H9 (cell line): ENCODE data around the gene TRIM26. TPM values are rescaled to one million over a fixed set of nuclear protein-coding genes. Genes with fewer than 3 reads are reported as not detected.

Experiments used
- DNase-seq: peaks from one replicate; pipeline ENCODE4 v3.0.0-alpha.2; 2017
- H2AFZ ChIP-seq: one replicate; pipeline ENCODE4 v1.6.1; 2013; ENCODE audit warnings: mild to moderate bottlenecking, low read length, control low read depth, moderate library complexity
- H2AK5ac ChIP-seq: 2 replicates; pipeline ENCODE4 v1.6.1; 2013; ENCODE audit warnings: low read length, control low read depth, mixed read lengths; ENCODE audit not compliant: insufficient read length
- H2BK120ac ChIP-seq: one replicate; pipeline ENCODE4 v1.6.1; 2013; ENCODE audit warnings: low read depth, mild to moderate bottlenecking, low read length, control low read depth, inconsistent platforms; ENCODE audit not compliant: poor library complexity, severe bottlenecking
- H2BK12ac ChIP-seq: 2 replicates; pipeline ENCODE4 v1.6.1; 2013; ENCODE audit warnings: low read length, control low read depth, mixed read lengths, low read depth; ENCODE audit not compliant: insufficient read length
- H2BK15ac ChIP-seq: 2 replicates; pipeline ENCODE4 v1.6.1; 2013; ENCODE audit warnings: low read depth, low read length, control low read depth
- H2BK20ac ChIP-seq: one replicate; pipeline ENCODE4 v1.6.1; 2013; ENCODE audit warnings: low read depth, mild to moderate bottlenecking, low read length, control low read depth, inconsistent platforms; ENCODE audit not compliant: poor library complexity, severe bottlenecking
- H2BK5ac ChIP-seq: 2 replicates; pipeline ENCODE4 v1.6.1; 2013; ENCODE audit warnings: low read length, control low read depth, mixed read lengths; ENCODE audit not compliant: insufficient read length
- H3K14ac ChIP-seq: 2 replicates; pipeline ENCODE4 v1.6.1; 2013; ENCODE audit warnings: low read length, control low read depth; ENCODE audit not compliant: insufficient read depth
- H3K18ac ChIP-seq: 2 replicates; pipeline ENCODE4 v1.6.1; 2013; ENCODE audit warnings: low read depth, mild to moderate bottlenecking, mixed read lengths, low read length, control low read depth; ENCODE audit not compliant: insufficient read length
- H3K23ac ChIP-seq: 2 replicates; pipeline ENCODE4 v1.6.1; 2013; ENCODE audit warnings: low read length, control low read depth, mixed read lengths, low read depth; ENCODE audit not compliant: insufficient read length
- H3K23me2 ChIP-seq: 2 replicates; pipeline ENCODE4 v1.6.1; 2013; ENCODE audit warnings: low read depth, mild to moderate bottlenecking, mixed read lengths, low read length, control low read depth; ENCODE audit not compliant: insufficient read length, poor library complexity, severe bottlenecking
- H3K27ac ChIP-seq: 2 replicates; pipeline ENCODE4 v1.5.1; 2013; ENCODE audit warnings: low read length, control low read depth, mixed read lengths, low read depth; ENCODE audit not compliant: insufficient read length
- H3K27me3 ChIP-seq: 2 replicates; pipeline ENCODE4 v1.6.1; 2013; ENCODE audit warnings: low read length, control low read depth, inconsistent platforms; ENCODE audit not compliant: insufficient read depth
- H3K4ac ChIP-seq: 2 replicates; pipeline ENCODE4 v1.6.1; 2013; ENCODE audit warnings: low read depth, mild to moderate bottlenecking, control low read depth, inconsistent platforms, low read length, moderate library complexity
- H3K4me1 ChIP-seq: 2 replicates; pipeline ENCODE4 v1.6.1; 2013; ENCODE audit warnings: low read length, control low read depth, inconsistent platforms; ENCODE audit not compliant: insufficient read depth
- H3K4me2 ChIP-seq: 2 replicates; pipeline ENCODE4 v1.6.1; 2013; ENCODE audit warnings: low read length, control low read depth, mixed read lengths; ENCODE audit not compliant: insufficient read length, insufficient read depth
- H3K56ac ChIP-seq: 2 replicates; pipeline ENCODE4 v1.6.1; 2013; ENCODE audit warnings: low read depth, mild to moderate bottlenecking, mixed read lengths, low read length, control low read depth; ENCODE audit not compliant: insufficient read length
- H3K79me1 ChIP-seq: 2 replicates; pipeline ENCODE4 v1.6.1; 2013; ENCODE audit warnings: low read depth, mild to moderate bottlenecking, moderate library complexity, low read length, control low read depth, inconsistent platforms; ENCODE audit not compliant: insufficient read depth, poor library complexity, severe bottlenecking
- H3K79me2 ChIP-seq: 2 replicates; pipeline ENCODE4 v1.6.1; 2013; ENCODE audit warnings: low read length, control low read depth, inconsistent platforms; ENCODE audit not compliant: insufficient read depth
- H3K9ac ChIP-seq: 2 replicates; pipeline ENCODE4 v1.6.1; 2013; ENCODE audit warnings: low read length, control low read depth, mixed read lengths; ENCODE audit not compliant: insufficient read length; ENCODE audit errors: extremely low read depth
- H3K9me3 ChIP-seq: one replicate; pipeline ENCODE4 v1.6.1; 2013; ENCODE audit warnings: low read depth, low read length, inconsistent platforms; ENCODE audit not compliant: control insufficient read depth
- H3T11ph ChIP-seq: one replicate; pipeline ENCODE4 v1.6.1; 2013; ENCODE audit warnings: mild to moderate bottlenecking, low read length, control low read depth, inconsistent platforms
- H4K20me1 ChIP-seq: one replicate; pipeline ENCODE4 v1.6.1; 2013; ENCODE audit not compliant: control insufficient read depth, insufficient read length, insufficient read depth
- H4K5ac ChIP-seq: 2 replicates; pipeline ENCODE4 v1.6.1; 2013; ENCODE audit warnings: low read depth, mild to moderate bottlenecking, mixed read lengths, low read length, control low read depth; ENCODE audit not compliant: insufficient read length
- H4K8ac ChIP-seq: replicated peaks from 2 replicates; pipeline ENCODE4 v1.6.1; 2013; ENCODE audit warnings: low read length, control low read depth, mixed read lengths, low read depth; ENCODE audit not compliant: insufficient read length
- H4K91ac ChIP-seq: 2 replicates; pipeline ENCODE4 v1.6.1; 2013; ENCODE audit warnings: low read depth, mild to moderate bottlenecking, moderate library complexity, mixed read lengths, low read length, control low read depth; ENCODE audit not compliant: insufficient read length
- H3K27ac Mint-ChIP-seq, 3 experiments: 2 replicates in 2 of 3; 3 replicates in 1 of 3; pipeline ENCODE4 v1.8.0; 2020 to 2021; ENCODE audit warnings: mixed read lengths in 3 of 3, mild to moderate bottlenecking in 1 of 3, moderate library complexity in 1 of 3
- H3K27me3 Mint-ChIP-seq: 2 replicates; pipeline ENCODE4 v1.8.0; 2021; ENCODE audit warnings: low read depth, mild to moderate bottlenecking, moderate library complexity, mixed read lengths
- H3K36me3 Mint-ChIP-seq, 3 experiments: 2 replicates in 2 of 3; 3 replicates in 1 of 3; pipeline ENCODE4 v1.8.0; 2020 to 2021; ENCODE audit warnings: low read depth in 3 of 3, mixed read lengths in 3 of 3; ENCODE audit not compliant: insufficient read depth in 1 of 3
- H3K4me1 Mint-ChIP-seq, 2 experiments: 2 replicates each; pipeline ENCODE4 v1.8.0; 2020; ENCODE audit warnings: mixed read lengths in 2 of 2
- H3K4me3 Mint-ChIP-seq, 2 experiments: 2 replicates in 1 of 2; 3 replicates in 1 of 2; pipeline ENCODE4 v1.8.0; 2020 to 2021; ENCODE audit warnings: mild to moderate bottlenecking in 2 of 2, mixed read lengths in 2 of 2, moderate library complexity in 1 of 2
- H3K9me3 Mint-ChIP-seq, 2 experiments: 2 replicates in 1 of 2; 3 replicates in 1 of 2; pipeline ENCODE4 v1.8.0; 2020; ENCODE audit warnings: mild to moderate bottlenecking in 2 of 2, mixed read lengths in 2 of 2, moderate library complexity in 1 of 2
- WGBS: extraction: QIAGEN DNeasy Blood & Tissue Kit; methylation state at CpG from one replicate; pipeline ENCODE4 v1.1.7; 2013; ENCODE audit warnings: missing lambda C conversion rate, low lambda C conversion rate, mixed read lengths; ENCODE audit not compliant: insufficient read length; ENCODE audit errors: extremely low coverage; 5-methylcytosine and 5-hydroxymethylcytosine counted together
- total RNA-seq: library from RNA; stranded (reverse); gene quantifications from 2 replicates; pipeline ENCODE4 v1.2.1, GENCODE V29; 2021
- TF ChIP-seq, protein P1 (sequence below): fragments of 200-600 bp; sonication (generic); conservative IDR thresholded peaks from 3 replicates; pipeline ENCODE4 v1.8.0; 2021; ENCODE audit warnings: antibody characterized with exemption, mild to moderate bottlenecking

The TRIM26 gene
- total RNA-seq, 1 experiment from 2014 or later, result 35.8 TPM

DNA sequence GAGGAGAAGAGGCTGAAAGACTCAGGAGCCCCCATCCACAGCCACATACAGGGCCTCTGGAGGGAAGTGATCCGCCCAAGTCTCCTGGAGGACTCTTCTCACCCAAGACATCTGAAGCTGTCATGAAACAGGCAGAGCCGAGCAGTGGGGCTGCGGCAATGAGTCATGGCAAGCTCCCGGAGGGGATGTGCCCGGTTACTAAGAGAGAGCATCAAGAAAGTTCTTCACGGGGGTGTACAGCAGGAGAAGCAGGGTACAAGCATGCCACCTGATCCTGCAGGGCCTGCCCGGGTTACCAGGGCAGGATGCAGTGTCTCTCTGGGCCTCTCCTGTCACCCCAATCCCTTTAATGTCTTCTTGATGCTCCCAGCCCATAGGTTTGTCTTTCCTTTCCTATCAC is 21.1 kb downstream of the TRIM26 start:
- Histone ChIP-seq H2AFZ (no peak overlapping the region), H4K91ac (no peak overlapping the region), H2BK120ac (no peak overlapping the region), H3K4me2 (no peak overlapping the region), H3K23ac (no peak overlapping the region), H3K4me1 (no peaks in the 10 kb centered on the region), H3K9ac (no peak overlapping the region), H3T11ph (no peak overlapping the region), H3K9me3 (no peaks in the 10 kb centered on the region), H3K27me3 (no peaks in the 10 kb centered on the region), H4K5ac (no peak overlapping the region), H4K20me1 (peaks cover 3% of the 10 kb centered on the region), H3K14ac (no peak overlapping the region), H2AK5ac (no peak overlapping the region), H3K18ac (no peak overlapping the region), H3K23me2 (no peaks in the 10 kb centered on the region), H2BK12ac (no peak overlapping the region), H2BK5ac (no peak overlapping the region), H3K27ac (no peak overlapping the region), H3K79me1 (no peaks in the 10 kb centered on the region), H3K4ac (no peak overlapping the region), H3K56ac (no peak overlapping the region), H2BK15ac (no peak overlapping the region), H2BK20ac (no peak overlapping the region), H4K8ac (no peak overlapping the region), H3K79me2 (no peaks in the 10 kb centered on the region)
- no CpG with 5 or more reads among the region's 7 CpGs for WGBS
- Mint-ChIP-seq H3K4me3 (no peak overlapping the region), H3K4me1 (peaks cover 3 to 5% of the 10 kb centered on the region in 2 experiments; a peak in 2 of 4 replicates), H3K36me3 (peaks cover 18 to 78% (median 55%) of the 10 kb centered on the region in 3 experiments; a peak in 6 of 7 replicates), H3K27me3 (no peaks in the 10 kb centered on the region), H3K9me3 (no peaks in the 10 kb centered on the region), H3K27ac (no peak overlapping the region)
- DNase-seq, result no peak
- TF ChIP-seq, protein P1, sequence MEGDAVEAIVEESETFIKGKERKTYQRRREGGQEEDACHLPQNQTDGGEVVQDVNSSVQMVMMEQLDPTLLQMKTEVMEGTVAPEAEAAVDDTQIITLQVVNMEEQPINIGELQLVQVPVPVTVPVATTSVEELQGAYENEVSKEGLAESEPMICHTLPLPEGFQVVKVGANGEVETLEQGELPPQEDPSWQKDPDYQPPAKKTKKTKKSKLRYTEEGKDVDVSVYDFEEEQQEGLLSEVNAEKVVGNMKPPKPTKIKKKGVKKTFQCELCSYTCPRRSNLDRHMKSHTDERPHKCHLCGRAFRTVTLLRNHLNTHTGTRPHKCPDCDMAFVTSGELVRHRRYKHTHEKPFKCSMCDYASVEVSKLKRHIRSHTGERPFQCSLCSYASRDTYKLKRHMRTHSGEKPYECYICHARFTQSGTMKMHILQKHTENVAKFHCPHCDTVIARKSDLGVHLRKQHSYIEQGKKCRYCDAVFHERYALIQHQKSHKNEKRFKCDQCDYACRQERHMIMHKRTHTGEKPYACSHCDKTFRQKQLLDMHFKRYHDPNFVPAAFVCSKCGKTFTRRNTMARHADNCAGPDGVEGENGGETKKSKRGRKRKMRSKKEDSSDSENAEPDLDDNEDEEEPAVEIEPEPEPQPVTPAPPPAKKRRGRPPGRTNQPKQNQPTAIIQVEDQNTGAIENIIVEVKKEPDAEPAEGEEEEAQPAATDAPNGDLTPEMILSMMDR, result no peak
